ENCODE measurements around the gene SLC7A10. TPM values are rescaled to one million over a fixed set of nuclear protein-coding genes. Genes with fewer than 3 reads are reported as not detected.

Gene SLC7A10
- total RNA-seq, 1 experiment from 2014 or later: not detected

- no peak overlapping the region for H3K27ac Mint-ChIP-seq (ENCODE audit: low read depth, unreplicated experiment)
- no peaks in the 10 kb centered on the region for H3K9me3 Mint-ChIP-seq (ENCODE audit: unreplicated experiment)
- POLR2A ChIA-PET: no interaction called here
- TF ChIP-seq CTCF (IDR thresholded peaks at IDR 0.05; ENCODE audit: unreplicated experiment): no peak
- intact Hi-C loops (cut with micrococcal nuclease): no loop called here
- CTCF ChIA-PET: interaction anchor here (0.7 to 2.4 kb wide), 4 partner anchors 12 to 516 kb away, joined by 3 to 9 read pairs (median 6); no protein-coding TSS in a partner anchor
- no peaks in the 10 kb centered on the region for H3K27me3 Mint-ChIP-seq (ENCODE audit: insufficient read depth, unreplicated experiment)
- DNase-seq (ENCODE audit: unreplicated experiment): no peak
- H3K4me3 Mint-ChIP-seq (ENCODE audit: unreplicated experiment): no peak overlapping the region
- no peaks in the 10 kb centered on the region for H3K36me3 Mint-ChIP-seq (ENCODE audit: insufficient read depth, unreplicated experiment)
- H3K4me1 Mint-ChIP-seq (ENCODE audit: insufficient read depth, unreplicated experiment): no peaks in the 10 kb centered on the region
- BruUV-seq (replicated peaks): no TSS peak
These were observed 42.7 kb upstream of the SLC7A10 start for GRCh38 chr19:33268162-33268991.

GRCh38 chr19:33267706-33268105 is 42.1 kb upstream of the SLC7A10 start:
- H3K9me3 Mint-ChIP-seq (ENCODE audit: unreplicated experiment): no peaks in the 10 kb centered on the region
- no peaks in the 10 kb centered on the region for H3K4me1 Mint-ChIP-seq (ENCODE audit: insufficient read depth, unreplicated experiment)
- H3K27me3 Mint-ChIP-seq (ENCODE audit: insufficient read depth, unreplicated experiment): no peaks in the 10 kb centered on the region
- no peak overlapping the region for H3K27ac Mint-ChIP-seq (ENCODE audit: low read depth, unreplicated experiment)
- TF ChIP-seq CTCF (IDR thresholded peaks at IDR 0.05; ENCODE audit: unreplicated experiment): no peak
- no peak overlapping the region for H3K4me3 Mint-ChIP-seq (ENCODE audit: unreplicated experiment)
- H3K36me3 Mint-ChIP-seq (ENCODE audit: insufficient read depth, unreplicated experiment): no peaks in the 10 kb centered on the region
- intact Hi-C loops (cut with micrococcal nuclease): no loop called here
- no TSS peak for BruUV-seq (replicated peaks)
- ChIA-PET CTCF (interaction anchor here (2.4 kb wide), 1 partner anchor 139 kb away, joined by 6 read pairs; no protein-coding TSS in a partner anchor), POLR2A (no interaction called here)
- no peak for DNase-seq (ENCODE audit: unreplicated experiment)

- BruUV-seq (replicated peaks): no TSS peak
- no peak overlapping the region for H3K4me3 Mint-ChIP-seq (ENCODE audit: unreplicated experiment)
- no peak for TF ChIP-seq CTCF (IDR thresholded peaks at IDR 0.05; ENCODE audit: unreplicated experiment)
- H3K4me1 Mint-ChIP-seq (ENCODE audit: insufficient read depth, unreplicated experiment): no peaks in the 10 kb centered on the region
- H3K27ac Mint-ChIP-seq (ENCODE audit: low read depth, unreplicated experiment): no peak overlapping the region
- DNase-seq (ENCODE audit: unreplicated experiment): no peak
- POLR2A ChIA-PET: no interaction called here
- no peaks in the 10 kb centered on the region for H3K36me3 Mint-ChIP-seq (ENCODE audit: insufficient read depth, unreplicated experiment)
- H3K27me3 Mint-ChIP-seq (ENCODE audit: insufficient read depth, unreplicated experiment): no peaks in the 10 kb centered on the region
- intact Hi-C loops (cut with micrococcal nuclease): no loop called here
- CTCF ChIA-PET: interaction anchor here (0.7 to 2.4 kb wide), 2 partner anchors 26 to 140 kb away, joined by 4 to 6 read pairs; no protein-coding TSS in a partner anchor
- H3K9me3 Mint-ChIP-seq (ENCODE audit: unreplicated experiment): no peaks in the 10 kb centered on the region
These were observed 41.4 kb upstream of the SLC7A10 start for GRCh38 chr19:33266974-33267484.

GRCh38 chr19:33264881-33265445 is 39.3 kb upstream of the SLC7A10 start:
- intact Hi-C loops (cut with micrococcal nuclease): no loop called here
- no TSS peak for BruUV-seq (replicated peaks)
- Mint-ChIP-seq H3K27me3 (ENCODE audit: insufficient read depth, unreplicated experiment) (no peaks in the 10 kb centered on the region), H3K4me1 (ENCODE audit: insufficient read depth, unreplicated experiment) (no peaks in the 10 kb centered on the region), H3K9me3 (ENCODE audit: unreplicated experiment) (no peaks in the 10 kb centered on the region), H3K4me3 (ENCODE audit: unreplicated experiment) (no peak overlapping the region), H3K36me3 (ENCODE audit: insufficient read depth, unreplicated experiment) (no peaks in the 10 kb centered on the region), H3K27ac (ENCODE audit: low read depth, unreplicated experiment) (no peak overlapping the region)
- TF ChIP-seq CTCF (IDR thresholded peaks at IDR 0.05; ENCODE audit: unreplicated experiment): no peak
- POLR2A ChIA-PET: interaction anchor here (0.7 to 1.9 kb wide), 2 partner anchors 10 to 213 kb away, joined by 3 to 5 read pairs; no protein-coding TSS in a partner anchor
- CTCF ChIA-PET: interaction anchor here (0.6 to 1.4 kb wide), 2 partner anchors 38 to 427 kb away, joined by 3 read pairs; no protein-coding TSS in a partner anchor
- DNase-seq (ENCODE audit: unreplicated experiment): no peak
